Upper lobe of right lung (tissue), 1 donor: ENCODE data around the gene ANO4. TPM values are rescaled to one million over a fixed set of nuclear protein-coding genes. Genes with fewer than 3 reads are reported as not detected.

Experiments
- ATAC-seq: fragments of 200-7000 bp; cut with Tn5 transposase; one replicate; pipeline ENCODE4 v1.9.1; 2020; ENCODE audit warnings: mild to moderate bottlenecking, moderate library complexity
- DNase-seq: peaks from one replicate; pipeline ENCODE4 v3.0.0-alpha.2; 2020
- H3K27ac ChIP-seq: fragments of 200-600 bp; one replicate; pipeline ENCODE4 v1.8.0; 2022
- H3K27me3 ChIP-seq: fragments of 200-600 bp; one replicate; pipeline ENCODE4 v1.8.0; 2022; ENCODE audit warnings: mild to moderate bottlenecking
- H3K36me3 ChIP-seq: fragments of 200-600 bp; one replicate; pipeline ENCODE4 v1.8.0; 2022
- H3K4me1 ChIP-seq: fragments of 200-600 bp; one replicate; pipeline ENCODE4 v1.8.0; 2022
- H3K4me3 ChIP-seq: fragments of 200-600 bp; one replicate; pipeline ENCODE4 v1.8.0; 2022; ENCODE audit warnings: mild to moderate bottlenecking
- H3K9me3 ChIP-seq: fragments of 200-600 bp; one replicate; pipeline ENCODE4 v1.8.0; 2022
- CTCF ChIP-seq: fragments of 200-600 bp; IDR thresholded peaks from one replicate; pipeline ENCODE4 v1.8.0; 2022; ENCODE audit warnings: antibody characterized with exemption
- intact Hi-C: fragments of 100-400 bp; cut with DNase I; formaldehyde crosslinking; loops from one replicate; pipeline ENCODE4 v1.11.0; 2022
- total RNA-seq: library from RNA; stranded (reverse); fragmentation: NEBNext Ultra II Directional; extraction: Animal tissue kit (Norgen Biotek cat#: 25700); gene quantifications from one replicate; pipeline ENCODE4 v1.2.1, GENCODE V29; 2021
- donor health status: DM: no; HTN: yes; CAD: no; lungs with severe emphysema.

The ANO4 gene
- total RNA-seq, 1 donor from 2014 or later: 0.38 TPM

- no peaks in the 10 kb centered on the region for H3K36me3 ChIP-seq
- no peaks in the 10 kb centered on the region for H3K27me3 ChIP-seq
- ATAC-seq (no peak), DNase-seq (no peak)
- no peak overlapping the region for H3K27ac ChIP-seq
- no peaks in the 10 kb centered on the region for H3K4me1 ChIP-seq
- H3K9me3 ChIP-seq: no peaks in the 10 kb centered on the region
- intact Hi-C loops: no loop called here
- no peak overlapping the region for H3K4me3 ChIP-seq
- no peak for TF ChIP-seq CTCF
Measured at GRCh38 chr12:100942984-100943749, 148.6 kb downstream of the ANO4 start.

- no peaks in the 10 kb centered on the region for H3K9me3 ChIP-seq
- no peaks in the 10 kb centered on the region for H3K4me1 ChIP-seq
- H3K27ac ChIP-seq: no peak overlapping the region
- no peaks in the 10 kb centered on the region for H3K36me3 ChIP-seq
- DNase-seq: no peak
- intact Hi-C loops: no loop called here
- ATAC-seq: no peak
- no peak overlapping the region for H3K4me3 ChIP-seq
- no peaks in the 10 kb centered on the region for H3K27me3 ChIP-seq
- TF ChIP-seq CTCF: no peak
Measured at GRCh38 chr12:100951756-100952155, 157.2 kb downstream of the ANO4 start.

GRCh38 chr12:100953217-100953616 is 158.6 kb downstream of the ANO4 start:
- H3K4me3 ChIP-seq: no peak overlapping the region
- ATAC-seq (no peak), DNase-seq (no peak)
- TF ChIP-seq CTCF: no peak
- H3K36me3 ChIP-seq: no peaks in the 10 kb centered on the region
- no peaks in the 10 kb centered on the region for H3K27me3 ChIP-seq
- no peak overlapping the region for H3K27ac ChIP-seq
- H3K9me3 ChIP-seq: no peaks in the 10 kb centered on the region
- intact Hi-C loops: no loop called here
- H3K4me1 ChIP-seq: no peaks in the 10 kb centered on the region

GRCh38 chr12:100953677-100954076 is 159.1 kb downstream of the ANO4 start:
- no peaks in the 10 kb centered on the region for H3K27me3 ChIP-seq
- intact Hi-C loops: no loop called here
- DNase-seq (no peak), ATAC-seq (no peak)
- no peak for TF ChIP-seq CTCF
- no peaks in the 10 kb centered on the region for H3K36me3 ChIP-seq
- H3K4me3 ChIP-seq: no peak overlapping the region
- no peak overlapping the region for H3K27ac ChIP-seq
- H3K4me1 ChIP-seq: no peaks in the 10 kb centered on the region
- H3K9me3 ChIP-seq: no peaks in the 10 kb centered on the region

GRCh38 chr12:100954118-100954517 is 159.5 kb downstream of the ANO4 start:
- ATAC-seq (no peak), DNase-seq (no peak)
- H3K4me3 ChIP-seq: no peak overlapping the region
- H3K27me3 ChIP-seq: no peaks in the 10 kb centered on the region
- no peak for TF ChIP-seq CTCF
- intact Hi-C loops: no loop called here
- H3K4me1 ChIP-seq: no peaks in the 10 kb centered on the region
- no peak overlapping the region for H3K27ac ChIP-seq
- H3K36me3 ChIP-seq: no peaks in the 10 kb centered on the region
- no peaks in the 10 kb centered on the region for H3K9me3 ChIP-seq
